ENCODE results near the gene CORO2A. TPM values are rescaled to one million over a fixed set of nuclear protein-coding genes. Genes with fewer than 3 reads are reported as not detected.
A peak's percentile ranks its signal among the peaks of the same experiment; 100 is the strongest.

CORO2A gene
- total and polyA plus RNA-seq, 8 donors = 2.8 to 26.7 (median 10.7) TPM

GRCh38 chr9:98109052-98109451, 83.4 kb downstream of the CORO2A start:
- Histone ChIP-seq H3K27ac (peak overlapping the region in 3 of 5 donors; percentile 29 to 68 (median 43)), H3K4me3 (no peak overlapping the region), H3K9me3 (no peaks in the 10 kb centered on the region), H3K27me3 (no peaks in the 10 kb centered on the region), H3K36me3 (peaks cover 5 to 59% (median 19%) of the 10 kb centered on the region in 4 donors), H3K4me1 (peaks cover 0 to 7% (median 0%) of the 10 kb centered on the region in 4 donors)
- 51 to 76% (median 69%) methylated on average over 3 of the region's 3 CpGs for WGBS, 5 donors
- no peak for TF ChIP-seq POLR2A (IDR thresholded peaks at IDR 0.05)
- no peak for TF ChIP-seq POLR2AphosphoS5 (IDR thresholded peaks at IDR 0.05)
- TF ChIP-seq EP300 (IDR thresholded peaks at IDR 0.05) = no peak
- no peak for TF ChIP-seq CTCF (IDR thresholded peaks at IDR 0.05)
- no peak for DNase-seq
- intact Hi-C loops (cut with DNase I; ENCODE audit: low total_unique reads) = no loop called here

- no peaks in the 10 kb centered on the region for H3K27me3 ChIP-seq
- H3K9me3 ChIP-seq = no peaks in the 10 kb centered on the region
- intact Hi-C loops (cut with DNase I; ENCODE audit: low total_unique reads) = no loop called here
- peak in 1 of 2 donors; percentile 46 for DNase-seq
- WGBS, 5 donors = 69 to 78% (median 72%) methylated on average over 5 of the region's 5 CpGs
- H3K4me1 ChIP-seq = peaks cover 0 to 7% (median 0%) of the 10 kb centered on the region in 4 donors
- TF ChIP-seq POLR2AphosphoS5 (IDR thresholded peaks at IDR 0.05) (no peak), EP300 (IDR thresholded peaks at IDR 0.05) (no peak), CTCF (IDR thresholded peaks at IDR 0.05) (no peak), POLR2A (IDR thresholded peaks at IDR 0.05) (no peak)
- peaks cover 5 to 59% (median 19%) of the 10 kb centered on the region in 4 donors for H3K36me3 ChIP-seq
- H3K4me3 ChIP-seq = no peak overlapping the region
- H3K27ac ChIP-seq = peak overlapping the region in 3 of 5 donors; percentile 29 to 68 (median 43)
Measured at GRCh38 chr9:98108531-98109031, 83.9 kb downstream of the CORO2A start.

GRCh38 chr9:98107926-98108325, 84.5 kb downstream of the CORO2A start:
- Histone ChIP-seq H3K4me3 (no peak overlapping the region), H3K9me3 (no peaks in the 10 kb centered on the region), H3K4me1 (peaks cover 0 to 7% (median 0%) of the 10 kb centered on the region in 4 donors), H3K27me3 (no peaks in the 10 kb centered on the region), H3K27ac (peak overlapping the region in 2 of 5 donors; percentile 43 to 68), H3K36me3 (peaks cover 5 to 59% (median 19%) of the 10 kb centered on the region in 4 donors)
- no peak for DNase-seq
- intact Hi-C loops (cut with DNase I; ENCODE audit: low total_unique reads) = no loop called here
- TF ChIP-seq CTCF (IDR thresholded peaks at IDR 0.05) = no peak
- TF ChIP-seq POLR2A (IDR thresholded peaks at IDR 0.05) = no peak
- no peak for TF ChIP-seq EP300 (IDR thresholded peaks at IDR 0.05)
- no peak for TF ChIP-seq POLR2AphosphoS5 (IDR thresholded peaks at IDR 0.05)
- WGBS, 5 donors = 90 to 97% (median 95%) methylated on average over 2 of the region's 2 CpGs

DNA sequence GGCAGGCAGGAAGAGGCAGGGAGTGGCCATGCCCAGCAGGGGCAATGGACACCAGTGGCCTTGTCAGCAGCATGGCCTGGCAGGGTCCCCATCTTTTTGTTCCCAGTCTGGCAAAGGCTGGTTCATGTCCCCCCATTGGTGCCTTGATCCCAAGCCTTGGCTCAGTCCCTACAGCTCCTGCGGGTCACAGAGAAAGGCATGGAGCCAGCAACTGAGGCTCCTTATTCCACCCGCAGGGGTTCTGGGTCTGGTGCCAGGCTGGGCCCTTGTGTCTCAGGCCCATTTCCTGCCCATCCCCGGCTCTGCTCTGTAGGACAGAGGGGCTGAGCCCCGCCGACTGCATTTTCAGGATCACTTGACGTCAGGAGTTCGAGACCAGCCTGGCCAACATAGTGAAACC, 87.4 kb downstream of the CORO2A start:
- TF ChIP-seq POLR2AphosphoS5 (IDR thresholded peaks at IDR 0.05) (no peak), POLR2A (IDR thresholded peaks at IDR 0.05) (no peak), EP300 (IDR thresholded peaks at IDR 0.05) (no peak), CTCF (IDR thresholded peaks at IDR 0.05) (no peak)
- H3K4me1 ChIP-seq = peaks cover 0 to 16% (median 5%) of the 10 kb centered on the region in 4 donors
- no peak overlapping the region for H3K4me3 ChIP-seq
- peak overlapping the region in 2 of 5 donors; percentile 20 to 30 for H3K27ac ChIP-seq
- peaks cover 5 to 55% (median 19%) of the 10 kb centered on the region in 4 donors for H3K36me3 ChIP-seq
- DNase-seq = no peak
- intact Hi-C loops (cut with DNase I; ENCODE audit: low total_unique reads) = no loop called here
- 93 to 95% (median 94%) methylated on average over 3 to 7 of the region's 7 CpGs; no CpG with 5 or more reads in 1 of the 5 donors for WGBS, 5 donors
- no peaks in the 10 kb centered on the region for H3K27me3 ChIP-seq
- H3K9me3 ChIP-seq = no peaks in the 10 kb centered on the region
